GM20000 (cell line): ENCODE data around the gene AMY2B.
A peak's percentile ranks its signal among the peaks of the same experiment; 100 is the strongest.
"Not testable (repeated sequence)": the region's sequence is repeated elsewhere in the genome, so short reads cannot be mapped to it uniquely, and the experiment has no call there.

Experiments
- DNase-seq: peaks from one replicate; pipeline ENCODE4 v3.0.0; 2012; ENCODE audit warnings: low spot score
- CTCF ChIP-seq: IDR thresholded peaks from 2 replicates; pipeline ENCODE4 v1.5.1; 2012; ENCODE audit warnings: mild to moderate bottlenecking, control low read depth; ENCODE audit errors: extremely low read depth, missing control alignments

The AMY2B gene

GRCh38 chr1:103571289-103571688 is at the start of gene AMY2B:
Gene AMY2B, plus strand, starts transcription at chr1:103571589. Its CDS starts 14 bp downstream, at chr1:103571603.
- not testable (repeated sequence) for DNase-seq

- DNase-seq, result no peak
- TF ChIP-seq CTCF, result no peak
These were observed 48.0 kb upstream of the AMY2B start for GRCh38 chr1:103523346-103523745.

- DNase-seq, result peak; percentile 41
- no peak for TF ChIP-seq CTCF
These were observed 46.2 kb upstream of the AMY2B start for GRCh38 chr1:103525114-103525606.

GRCh38 chr1:103525607-103526507 is 45.5 kb upstream of the AMY2B start, which contains the start of gene RNPC3:
Gene RNPC3, plus strand, starts transcription at chr1:103525699. Its CDS starts 372 bp downstream, at chr1:103526071.
- TF ChIP-seq CTCF, result no peak
- peak; percentile 88 for DNase-seq

GRCh38 chr1:103527331-103527730 is 44.1 kb upstream of the AMY2B start:
- no peak for DNase-seq
- no peak for TF ChIP-seq CTCF

GRCh38 chr1:103529746-103530145 is 41.6 kb upstream of the AMY2B start:
- no peak for TF ChIP-seq CTCF
- no peak for DNase-seq

GRCh38 chr1:103538226-103538625 is 33.2 kb upstream of the AMY2B start:
- no peak for TF ChIP-seq CTCF
- no peak for DNase-seq
